ENCODE results near the gene ZNF329.
"Not testable (repeated sequence)": the region's sequence is repeated elsewhere in the genome, so short reads cannot be mapped to it uniquely, and the experiment has no call there.

ZNF329 gene

DNA sequence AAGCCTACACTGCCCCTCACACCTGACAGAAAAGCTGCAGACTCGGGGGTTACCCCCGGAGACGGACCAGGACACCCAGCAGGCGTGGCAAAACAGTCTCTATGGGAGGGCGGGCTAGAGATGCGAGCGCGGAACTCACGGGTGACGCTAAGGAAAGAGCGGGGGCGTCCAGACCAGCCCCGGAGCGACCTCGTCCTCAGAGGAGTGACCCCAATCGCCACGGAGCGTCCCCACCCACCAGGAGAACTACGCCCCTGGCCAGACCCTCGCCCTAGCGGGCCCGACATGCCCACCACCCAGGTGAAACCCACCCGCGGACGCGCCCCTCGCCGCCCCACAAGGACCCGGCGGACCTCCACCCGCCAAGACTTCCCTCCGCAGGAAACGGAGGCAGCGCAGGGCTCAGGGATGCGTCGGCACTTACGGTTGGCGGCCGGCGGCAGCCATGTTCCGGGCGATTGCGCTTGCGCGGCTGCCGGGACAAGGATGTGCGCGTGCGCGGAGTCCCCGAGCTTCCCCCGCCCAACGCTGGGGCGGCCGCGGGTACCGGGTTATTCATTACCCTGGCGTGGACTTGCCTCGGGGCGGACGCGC, at the start of gene ZNF329:
Gene ZNF329 (minus strand): TSS at position 462 of the 594 bp plus-strand sequence. CDS start 21,286 bp downstream, outside the sequence.
- peak; percentile 85 for DNase-seq

GRCh38 chr19:58196901-58197616, 46.5 kb upstream of the ZNF329 start:
- no peak for DNase-seq

GRCh38 chr19:58183817-58184215, 33.2 kb upstream of the ZNF329 start:
- DNase-seq = no peak

- peak; percentile 90 for DNase-seq
These were observed 32.6 kb upstream of the ZNF329 start, which contains the start of gene ZNF274 for GRCh38 chr19:58182989-58183816. TSS of gene ZNF274 (plus strand) at chr19:58183061. CDS start at chr19:58183966, 905 bp downstream.

GRCh38 chr19:58182577-58182988, 32.0 kb upstream of the ZNF329 start:
- DNase-seq = no peak

GRCh38 chr19:58181902-58182576, 31.4 kb upstream of the ZNF329 start:
- peak; percentile 25 for DNase-seq

GRCh38 chr19:58170860-58171259, 20.3 kb upstream of the ZNF329 start:
- no peak for DNase-seq

DNA sequence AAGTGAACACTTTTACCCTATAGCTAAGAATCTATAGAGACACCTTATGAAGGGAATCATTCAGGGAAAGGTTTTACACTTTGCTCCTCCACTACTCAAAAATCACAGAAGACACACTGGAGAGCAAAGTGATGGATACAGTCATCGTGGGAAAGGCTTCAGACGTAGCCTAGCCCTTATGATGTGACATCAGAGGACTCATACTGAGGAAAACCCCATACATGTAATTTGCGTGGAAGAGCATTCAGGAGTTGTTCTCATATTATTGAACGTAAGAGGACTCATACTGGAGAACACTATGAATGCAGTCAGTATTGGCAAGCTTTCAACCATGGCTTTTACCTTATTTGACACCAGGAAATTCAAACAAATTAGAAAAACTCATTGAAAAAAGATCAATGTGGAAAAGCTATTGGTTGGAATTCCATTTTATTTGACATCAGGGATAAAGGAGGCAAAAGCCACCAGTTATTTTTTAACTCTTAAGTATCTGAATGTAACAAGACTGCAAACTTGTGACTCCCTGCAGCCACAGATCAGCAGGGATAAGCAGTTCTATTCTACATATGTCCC, 16.2 kb upstream of the ZNF329 start:
- DNase-seq = no peak

- DNase-seq = no peak
These were observed 15.7 kb upstream of the ZNF329 start for GRCh38 chr19:58166268-58166667.

DNA sequence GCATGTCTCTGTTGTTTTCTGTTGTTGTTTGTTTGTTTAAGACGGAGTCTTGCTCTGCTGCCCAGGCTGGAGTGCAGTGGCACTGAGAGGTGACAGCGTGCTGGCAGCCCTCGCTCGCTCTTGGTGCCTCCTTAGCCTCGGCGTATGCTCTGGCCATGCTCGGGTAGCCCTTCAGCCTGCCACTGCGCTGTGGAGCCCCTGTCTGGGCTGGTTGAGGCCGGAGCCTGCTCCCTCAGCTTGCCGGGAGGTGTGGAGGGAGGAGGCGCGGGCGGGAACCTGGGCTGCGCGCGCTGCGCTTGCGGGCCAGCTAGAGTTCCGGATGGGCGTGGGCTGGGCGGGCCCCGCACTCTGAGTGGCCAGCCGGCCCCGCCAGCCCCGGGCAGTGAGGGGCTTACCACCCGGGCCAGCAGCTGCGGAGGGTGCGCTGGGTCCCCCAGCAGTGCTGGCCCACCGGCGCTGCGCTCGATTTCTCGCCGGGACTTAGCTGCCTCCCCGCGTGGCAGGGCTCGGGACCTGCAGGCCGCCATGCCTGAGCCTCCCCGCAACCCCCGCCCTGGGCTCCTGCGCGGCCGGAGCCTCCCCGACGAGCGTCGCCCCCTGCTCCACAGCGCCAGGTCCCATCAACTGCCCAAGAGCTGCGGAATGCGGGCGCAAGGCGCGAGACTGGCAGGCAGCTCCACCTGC, 6.6 kb upstream of the ZNF329 start:
- no peak for DNase-seq

DNA sequence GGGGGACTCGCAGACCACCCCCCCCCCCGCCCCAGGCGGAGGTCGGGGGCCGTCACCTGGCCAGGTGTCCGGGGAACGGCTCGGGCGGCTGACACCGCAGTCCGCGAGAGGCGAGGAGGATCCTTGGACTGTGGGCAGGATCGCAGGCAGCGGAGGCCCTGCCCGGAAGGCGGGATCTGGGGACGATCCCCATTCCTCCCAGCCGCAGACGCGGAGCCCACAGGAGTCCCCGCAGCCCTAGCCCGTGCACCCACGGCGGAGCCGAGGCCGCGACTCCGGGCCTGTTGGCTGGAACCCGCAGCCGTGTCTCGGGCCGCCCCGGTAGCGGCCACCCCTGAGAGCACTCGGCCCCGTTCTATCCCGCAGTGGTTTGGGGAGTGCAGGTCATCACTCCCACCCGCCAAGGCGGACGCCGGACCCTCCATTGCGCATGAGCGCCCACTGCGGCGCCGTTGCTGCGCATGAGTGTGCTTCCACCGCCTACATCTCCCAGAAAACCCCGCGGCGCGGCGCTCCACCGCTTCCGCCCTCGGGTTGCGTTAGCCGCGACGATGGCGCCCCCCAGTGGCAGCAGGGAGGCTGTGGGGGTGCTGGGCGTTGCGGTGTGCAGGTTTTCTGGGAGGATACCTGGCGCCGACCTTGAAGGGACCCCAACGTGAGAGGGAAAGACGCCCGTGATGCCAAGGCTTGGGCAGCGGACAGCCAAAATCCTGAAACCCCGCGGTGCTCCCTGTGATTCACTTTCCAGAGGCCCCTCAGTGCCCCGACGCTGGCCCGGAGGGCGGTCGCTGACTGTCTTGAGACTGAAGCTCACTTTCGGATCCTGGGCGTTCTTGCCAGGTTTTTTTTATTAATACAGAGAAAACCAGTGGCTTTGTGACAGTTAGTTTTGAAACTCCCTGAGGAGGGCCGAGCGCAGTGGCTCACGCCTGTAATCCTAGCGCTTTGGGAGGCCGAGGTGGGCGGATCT, 4.4 kb upstream of the ZNF329 start:
- peak; percentile 93 for DNase-seq

DNA sequence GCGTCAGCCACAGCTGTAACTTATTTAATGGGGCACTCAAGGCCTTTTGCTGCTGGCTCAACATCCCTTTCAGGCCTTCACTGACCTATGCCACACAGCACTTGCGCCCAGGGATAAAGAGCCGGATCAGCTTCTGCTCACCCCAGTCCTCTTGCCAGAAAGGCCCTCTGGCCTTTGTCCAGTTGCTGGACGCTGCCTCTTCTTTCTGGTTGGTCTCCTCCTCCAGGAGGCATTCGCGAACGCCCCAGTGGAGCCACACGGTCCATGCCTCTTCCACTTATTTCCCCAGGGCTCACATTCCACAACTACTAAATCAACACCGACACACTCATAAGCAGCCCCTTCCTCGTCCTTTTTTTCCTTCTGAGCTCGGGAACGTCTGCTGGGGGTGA, 3.7 kb upstream of the ZNF329 start:
- DNase-seq = no peak

- no peak for DNase-seq
These were observed 2.8 kb upstream of the ZNF329 start for GRCh38 chr19:58153386-58153785.

GRCh38 chr19:58147475-58147874, 3.1 kb downstream of the ZNF329 start:
- DNase-seq = not testable (repeated sequence)

DNA sequence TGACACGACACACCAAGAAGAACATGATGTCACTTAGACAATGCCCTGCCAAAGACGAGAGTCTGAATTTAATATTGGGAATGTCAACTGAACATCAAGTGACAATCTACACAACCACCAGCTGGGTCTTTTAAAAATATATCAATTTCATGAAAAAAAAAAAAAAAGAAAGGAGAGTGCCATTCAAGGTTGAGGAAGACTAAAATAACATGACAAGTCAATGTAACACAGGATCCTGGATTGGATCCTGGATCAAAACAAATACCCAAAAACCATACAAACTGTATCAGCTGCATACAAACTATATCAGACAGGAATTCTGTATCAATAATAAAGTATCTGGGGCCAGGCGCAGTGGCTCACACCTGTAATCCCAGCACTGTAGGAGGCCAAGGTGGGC, 4.7 kb downstream of the ZNF329 start:
- DNase-seq = no peak

DNA sequence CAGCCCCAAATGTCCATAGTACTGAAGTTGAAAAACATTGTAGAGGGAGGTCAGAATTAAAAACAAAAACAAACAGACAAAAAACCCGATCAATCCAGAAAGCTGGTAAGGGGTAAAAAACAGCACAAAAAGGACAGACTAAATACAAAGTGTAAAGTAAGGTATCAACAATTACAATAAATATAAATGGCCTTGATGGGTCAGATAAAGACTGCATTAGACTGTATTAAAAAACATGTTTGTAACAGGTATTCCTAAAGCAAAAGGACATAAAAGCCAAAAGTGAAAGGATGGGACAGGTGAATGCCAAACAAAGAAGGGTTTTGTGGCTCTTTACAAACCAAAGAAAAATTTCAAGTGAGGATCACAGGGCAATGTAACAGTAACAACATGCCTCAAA, 16.3 kb downstream of the ZNF329 start:
- no peak for DNase-seq

DNA sequence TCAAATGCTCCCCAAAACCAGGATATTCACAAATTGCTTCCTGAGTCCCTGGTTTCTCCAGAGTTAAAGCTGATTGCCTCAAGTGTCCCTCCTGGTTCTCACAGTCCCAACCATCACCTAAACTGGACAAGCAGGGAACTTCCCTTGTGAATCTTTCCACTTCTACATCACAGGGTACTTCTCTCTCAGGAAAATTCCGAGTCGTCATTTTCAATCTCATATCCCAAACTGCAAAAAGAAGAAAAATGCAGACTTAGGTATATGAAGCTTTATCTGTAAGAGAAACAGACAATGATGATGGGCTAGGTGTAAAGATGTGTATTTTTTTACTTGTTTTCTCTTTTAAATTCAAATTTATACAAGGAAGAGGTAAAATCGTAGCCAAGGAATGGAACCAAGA, 21.3 kb downstream of the ZNF329 start:
- no peak for DNase-seq

GRCh38 chr19:58128041-58128685, 22.4 kb downstream of the ZNF329 start:
- no peak for DNase-seq

- DNase-seq = no peak
These were observed 27.2 kb downstream of the ZNF329 start for GRCh38 chr19:58123354-58123753.

DNA sequence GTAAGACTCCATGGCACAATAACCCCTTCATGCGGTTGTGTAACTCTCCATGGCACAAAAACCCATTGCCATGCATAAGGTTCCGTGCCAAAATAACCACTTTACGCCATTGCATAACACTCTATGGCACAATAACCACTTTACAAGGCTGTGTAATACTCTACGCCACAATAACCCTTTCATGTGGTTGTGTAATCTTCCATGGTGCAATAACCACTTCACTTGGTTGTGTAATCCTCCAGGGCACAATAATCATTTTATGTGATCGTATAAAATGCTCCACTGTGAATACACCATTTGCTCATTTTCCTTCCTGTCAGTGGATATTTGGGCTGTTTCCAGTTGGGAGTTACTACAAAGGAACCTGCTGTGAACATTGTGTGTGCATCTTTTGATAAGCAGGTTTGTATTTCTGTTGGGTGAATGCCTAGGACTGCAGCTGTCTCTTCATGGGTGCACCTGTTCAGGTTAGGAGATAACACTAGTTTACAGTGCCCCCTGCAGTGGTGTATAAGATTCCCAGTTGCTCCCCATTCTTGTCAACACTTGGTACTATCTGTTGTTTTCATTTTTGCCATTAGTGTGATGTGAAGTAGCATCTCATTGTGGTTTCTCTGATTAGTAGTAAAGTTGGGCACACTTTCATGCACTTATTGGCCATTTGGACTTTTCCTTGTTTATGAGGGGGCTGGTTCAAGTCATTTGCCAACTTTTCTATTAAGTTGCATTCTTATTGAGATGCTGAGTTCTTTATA, 31.4 kb downstream of the ZNF329 start:
- no peak for DNase-seq

All from COR-L47 (cell line).